GM12878 (cell line): ENCODE results near the gene ERN2. TPM values are rescaled to one million over a fixed set of nuclear protein-coding genes. Genes with fewer than 3 reads are reported as not detected.

Experiments used
- CHD2 ChIP-seq: IDR thresholded peaks from 2 replicates; pipeline ENCODE4 v1.6.1; 2011; ENCODE audit warnings: low read depth, low read length, improper control_type of control experiment, borderline replicate concordance
- GABPA ChIP-seq: IDR thresholded peaks from 2 replicates; pipeline ENCODE4 v1.6.1; 2014; ENCODE audit warnings: antibody characterized with exemption, low read depth, mild to moderate bottlenecking, inconsistent platforms
- LARP7 ChIP-seq: fragments of 450-650 bp; IDR thresholded peaks from 2 replicates; pipeline ENCODE4 v1.6.1; 2017; ENCODE audit warnings: mild to moderate bottlenecking
- MLLT1 ChIP-seq: fragments of 450-650 bp; IDR thresholded peaks from 2 replicates; pipeline ENCODE4 v1.6.1; 2016; ENCODE audit warnings: mild to moderate bottlenecking
- MYB ChIP-seq: fragments of 150-350 bp; IDR thresholded peaks from 2 replicates; pipeline ENCODE4 v1.6.1; 2014; ENCODE audit warnings: mild to moderate bottlenecking, low read depth, low read length, borderline replicate concordance
- PAX8 ChIP-seq: fragments of 450-650 bp; IDR thresholded peaks from 2 replicates; pipeline ENCODE4 v1.6.1; 2017; ENCODE audit warnings: mild to moderate bottlenecking, moderate library complexity
- PBX3 ChIP-seq: IDR thresholded peaks from 2 replicates; pipeline ENCODE4 v1.6.1; 2011; ENCODE audit warnings: mild to moderate bottlenecking, low read depth, low read length, moderate library complexity; ENCODE audit not compliant: insufficient replicate concordance
- POU2F2 ChIP-seq: IDR thresholded peaks from 3 replicates; pipeline ENCODE4 v1.6.1; 2011; ENCODE audit warnings: low read depth, mild to moderate bottlenecking, low read length, borderline replicate concordance
- RAD21 ChIP-seq: IDR thresholded peaks from 2 replicates; pipeline ENCODE4 v1.6.1; 2011; ENCODE audit warnings: mild to moderate bottlenecking, low read depth, low read length, moderate library complexity; ENCODE audit not compliant: insufficient read depth
- RFX5 ChIP-seq: IDR thresholded peaks from 2 replicates; pipeline ENCODE4 v1.6.1; 2011; ENCODE audit warnings: low read depth, low read length, improper control_type of control experiment
- SMAD1 ChIP-seq: fragments of 450-650 bp; IDR thresholded peaks from 2 replicates; pipeline ENCODE4 v1.6.1; 2018; ENCODE audit warnings: mild to moderate bottlenecking, low read depth; ENCODE audit not compliant: partially characterized antibody
- SMC3 ChIP-seq: IDR thresholded peaks from 2 replicates; pipeline ENCODE4 v1.6.1; 2011; ENCODE audit warnings: low read length, improper control_type of control experiment, borderline replicate concordance
- TBL1XR1 ChIP-seq: IDR thresholded peaks from 2 replicates; pipeline ENCODE4 v1.6.1; 2012; ENCODE audit warnings: low read depth, low read length, improper control_type of control experiment
- polyA plus RNA-seq, 11 experiments: library from polyadenylated mRNA; depleted of rRNA in 4 of 11; unstranded in 6 of 11; stranded (reverse) in 5 of 11; fragments of >200 nt; fragmentation: Nextera tagmentation in 4 of 11; fragmentation: Illumina TruSeq in 1 of 11; extraction: Ambion mirVana in 4 of 11; extraction: Trizol in 1 of 11; gene quantifications; 1 replicate in 1 of 11; 2 replicates in 10 of 11; pipeline versions ENCODE4 v1.2.1 to v1.2.3, GENCODE V29; 2011 to 2016; ENCODE audit warnings: inconsistent platforms in 2 of 11, missing spikeins in 2 of 11, low read depth in 1 of 11
- total RNA-seq, 4 experiments: library from RNA; depleted of rRNA in 3 of 4; stranded (reverse); fragments of >200 nt in 3 of 4; fragmentation: Illumina TruSeq in 1 of 4; extraction: Trizol in 1 of 4; gene quantifications; 2 replicates each; pipeline versions ENCODE4 v1.2.1 to v1.2.3, GENCODE V29; 2013 to 2021
- TF ChIP-seq, protein P1 (sequence below): fragments of 450-650 bp; formaldehyde crosslinking; IDR thresholded peaks from 2 replicates; pipeline ENCODE4 v1.4.0; 2022; ENCODE audit warnings: mild to moderate bottlenecking, moderate library complexity
- TF ChIP-seq, protein P2 (sequence below): fragments of 450-650 bp; IDR thresholded peaks from 2 replicates; pipeline ENCODE4 v1.6.1; 2016; ENCODE audit warnings: mild to moderate bottlenecking, moderate library complexity, borderline replicate concordance
- TF ChIP-seq, protein P3 (sequence below): fragments of 450-650 bp; conservative IDR thresholded peaks from 2 replicates; pipeline ENCODE4 v1.6.1; 2017; ENCODE audit warnings: mild to moderate bottlenecking, moderate library complexity

The ERN2 gene
- total and polyA plus RNA-seq, 10 of the 15 experiments (the other 5 are each of a cell fraction or from before 2014, with no cell fraction given): 0.06 to 0.95 (median 0.36) TPM; not detected in 5

DNA sequence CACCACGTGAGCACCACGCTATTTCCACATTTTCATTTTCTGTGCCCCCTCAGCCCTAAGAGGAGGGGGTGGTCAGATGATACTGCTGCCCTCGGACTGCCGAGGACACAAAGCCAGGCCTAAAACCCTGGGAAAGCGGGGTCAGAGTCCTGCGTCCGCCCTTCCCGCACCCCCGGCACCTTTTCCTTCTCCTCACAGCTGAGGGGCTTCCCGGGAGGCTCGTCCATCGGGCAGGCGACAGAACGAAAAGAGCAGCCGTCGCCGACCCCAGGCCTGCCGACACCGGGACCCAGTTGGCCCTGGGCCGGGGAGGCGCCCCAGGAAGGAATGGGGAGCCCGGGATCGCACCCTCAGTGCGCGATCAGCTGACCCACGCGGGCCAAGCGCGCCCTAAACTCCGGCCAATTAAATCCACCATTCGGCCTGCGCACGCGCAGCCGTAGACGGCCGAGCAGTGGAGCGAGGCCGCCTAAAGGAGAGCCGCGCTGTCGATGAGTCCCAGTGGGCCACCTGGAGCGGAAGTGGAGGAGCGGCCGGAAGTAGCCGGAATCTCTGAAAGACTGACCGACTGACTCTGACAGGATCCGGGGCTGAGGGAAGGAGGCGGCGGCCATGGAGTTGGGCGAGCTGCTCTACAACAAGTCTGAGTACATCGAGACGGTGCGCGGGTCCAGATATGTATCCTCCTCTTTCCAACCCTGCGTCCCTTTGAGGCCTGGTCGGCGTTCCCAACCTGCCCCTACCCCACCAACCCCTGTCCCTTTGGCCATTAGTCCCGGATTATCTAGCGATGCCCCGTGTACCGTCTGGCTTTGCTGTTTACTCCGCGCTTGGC lies 71.9 kb downstream of the ERN2 start, which contains the start of the genes DCTN5 and PALB2 (continued):
- TF ChIP-seq, protein P1, sequence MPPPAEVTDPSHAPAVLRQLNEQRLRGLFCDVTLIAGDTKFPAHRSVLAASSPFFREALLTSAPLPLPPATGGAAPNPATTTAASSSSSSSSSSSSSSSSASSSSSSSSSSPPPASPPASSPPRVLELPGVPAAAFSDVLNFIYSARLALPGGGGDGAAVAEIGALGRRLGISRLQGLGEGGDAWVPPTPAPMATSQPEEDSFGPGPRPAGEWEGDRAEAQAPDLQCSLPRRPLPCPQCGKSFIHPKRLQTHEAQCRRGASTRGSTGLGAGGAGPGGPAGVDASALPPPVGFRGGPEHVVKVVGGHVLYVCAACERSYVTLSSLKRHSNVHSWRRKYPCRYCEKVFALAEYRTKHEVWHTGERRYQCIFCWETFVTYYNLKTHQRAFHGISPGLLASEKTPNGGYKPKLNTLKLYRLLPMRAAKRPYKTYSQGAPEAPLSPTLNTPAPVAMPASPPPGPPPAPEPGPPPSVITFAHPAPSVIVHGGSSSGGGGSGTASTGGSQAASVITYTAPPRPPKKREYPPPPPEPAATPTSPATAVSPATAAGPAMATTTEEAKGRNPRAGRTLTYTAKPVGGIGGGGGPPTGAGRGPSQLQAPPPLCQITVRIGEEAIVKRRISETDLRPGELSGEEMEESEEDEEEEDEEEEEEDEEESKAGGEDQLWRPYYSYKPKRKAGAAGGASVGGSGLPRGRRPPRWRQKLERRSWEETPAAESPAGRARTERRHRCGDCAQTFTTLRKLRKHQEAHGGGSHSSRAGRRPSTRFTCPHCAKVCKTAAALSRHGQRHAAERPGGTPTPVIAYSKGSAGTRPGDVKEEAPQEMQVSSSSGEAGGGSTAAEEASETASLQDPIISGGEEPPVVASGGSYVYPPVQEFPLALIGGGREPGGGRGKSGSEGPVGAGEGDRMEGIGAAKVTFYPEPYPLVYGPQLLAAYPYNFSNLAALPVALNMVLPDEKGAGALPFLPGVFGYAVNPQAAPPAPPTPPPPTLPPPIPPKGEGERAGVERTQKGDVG: no peak
- TF ChIP-seq MYB (0 out of 2 replicates have a peak, but pooled peaks have one; percentile 30), MLLT1 (peak; percentile 100), SMC3 (no peak), CHD2 (peak; percentile 78), PBX3 (peak; percentile 2), TBL1XR1 (peak; percentile 56; the same call in 1 of the 2 replicates), POU2F2 (peak; percentile 76; the same call in 2 of the 3 replicates), LARP7 (peak; percentile 53; the same call in 1 of the 2 replicates), PAX8 (no peak), SMAD1 (no peak), RFX5 (peak; percentile 68; the same call in 1 of the 2 replicates), RAD21 (no peak), GABPA (peak; percentile 92)
- TF ChIP-seq, protein P2, sequence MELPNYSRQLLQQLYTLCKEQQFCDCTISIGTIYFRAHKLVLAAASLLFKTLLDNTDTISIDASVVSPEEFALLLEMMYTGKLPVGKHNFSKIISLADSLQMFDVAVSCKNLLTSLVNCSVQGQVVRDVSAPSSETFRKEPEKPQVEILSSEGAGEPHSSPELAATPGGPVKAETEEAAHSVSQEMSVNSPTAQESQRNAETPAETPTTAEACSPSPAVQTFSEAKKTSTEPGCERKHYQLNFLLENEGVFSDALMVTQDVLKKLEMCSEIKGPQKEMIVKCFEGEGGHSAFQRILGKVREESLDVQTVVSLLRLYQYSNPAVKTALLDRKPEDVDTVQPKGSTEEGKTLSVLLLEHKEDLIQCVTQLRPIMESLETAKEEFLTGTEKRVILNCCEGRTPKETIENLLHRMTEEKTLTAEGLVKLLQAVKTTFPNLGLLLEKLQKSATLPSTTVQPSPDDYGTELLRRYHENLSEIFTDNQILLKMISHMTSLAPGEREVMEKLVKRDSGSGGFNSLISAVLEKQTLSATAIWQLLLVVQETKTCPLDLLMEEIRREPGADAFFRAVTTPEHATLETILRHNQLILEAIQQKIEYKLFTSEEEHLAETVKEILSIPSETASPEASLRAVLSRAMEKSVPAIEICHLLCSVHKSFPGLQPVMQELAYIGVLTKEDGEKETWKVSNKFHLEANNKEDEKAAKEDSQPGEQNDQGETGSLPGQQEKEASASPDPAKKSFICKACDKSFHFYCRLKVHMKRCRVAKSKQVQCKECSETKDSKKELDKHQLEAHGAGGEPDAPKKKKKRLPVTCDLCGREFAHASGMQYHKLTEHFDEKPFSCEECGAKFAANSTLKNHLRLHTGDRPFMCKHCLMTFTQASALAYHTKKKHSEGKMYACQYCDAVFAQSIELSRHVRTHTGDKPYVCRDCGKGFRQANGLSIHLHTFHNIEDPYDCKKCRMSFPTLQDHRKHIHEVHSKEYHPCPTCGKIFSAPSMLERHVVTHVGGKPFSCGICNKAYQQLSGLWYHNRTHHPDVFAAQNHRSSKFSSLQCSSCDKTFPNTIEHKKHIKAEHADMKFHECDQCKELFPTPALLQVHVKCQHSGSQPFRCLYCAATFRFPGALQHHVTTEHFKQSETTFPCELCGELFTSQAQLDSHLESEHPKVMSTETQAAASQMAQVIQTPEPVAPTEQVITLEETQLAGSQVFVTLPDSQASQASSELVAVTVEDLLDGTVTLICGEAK: peak; percentile 94
- TF ChIP-seq, protein P3, sequence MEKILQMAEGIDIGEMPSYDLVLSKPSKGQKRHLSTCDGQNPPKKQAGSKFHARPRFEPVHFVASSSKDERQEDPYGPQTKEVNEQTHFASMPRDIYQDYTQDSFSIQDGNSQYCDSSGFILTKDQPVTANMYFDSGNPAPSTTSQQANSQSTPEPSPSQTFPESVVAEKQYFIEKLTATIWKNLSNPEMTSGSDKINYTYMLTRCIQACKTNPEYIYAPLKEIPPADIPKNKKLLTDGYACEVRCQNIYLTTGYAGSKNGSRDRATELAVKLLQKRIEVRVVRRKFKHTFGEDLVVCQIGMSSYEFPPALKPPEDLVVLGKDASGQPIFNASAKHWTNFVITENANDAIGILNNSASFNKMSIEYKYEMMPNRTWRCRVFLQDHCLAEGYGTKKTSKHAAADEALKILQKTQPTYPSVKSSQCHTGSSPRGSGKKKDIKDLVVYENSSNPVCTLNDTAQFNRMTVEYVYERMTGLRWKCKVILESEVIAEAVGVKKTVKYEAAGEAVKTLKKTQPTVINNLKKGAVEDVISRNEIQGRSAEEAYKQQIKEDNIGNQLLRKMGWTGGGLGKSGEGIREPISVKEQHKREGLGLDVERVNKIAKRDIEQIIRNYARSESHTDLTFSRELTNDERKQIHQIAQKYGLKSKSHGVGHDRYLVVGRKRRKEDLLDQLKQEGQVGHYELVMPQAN: peak; percentile 95
